Panc1 (cell line): ENCODE data around the gene PDLIM3. TPM values are rescaled to one million over a fixed set of nuclear protein-coding genes. Genes with fewer than 3 reads are reported as not detected.

Experiments used
- ATAC-seq: fragments of 200-7000 bp; cut with Tn5 transposase; 2 replicates; pipeline ENCODE4 v1.9.1; 2020; ENCODE audit warnings: mild to moderate bottlenecking, moderate library complexity
- BruUV-seq: library from RNA; stranded (reverse); fragments of 400-500 nt; replicated peaks from 2 replicates; lab custom pipeline; 2021; lab: Mats Ljungman, UMichigan
- CTCF ChIA-PET: fragments of 300-600 bp; sonication (Branson Sonifier 250); formaldehyde crosslinking; loops from one replicate; lab custom pipeline; 2022; ENCODE audit warnings: antibody characterized with exemption; lab: Charles Lee
- POLR2A ChIA-PET: fragments of 300-600 bp; sonication (Branson Sonifier 250); formaldehyde crosslinking; loops from one replicate; lab custom pipeline; 2022; ENCODE audit warnings: antibody characterized with exemption; lab: Charles Lee
- DNase-seq: peaks from one replicate; pipeline ENCODE4 v3.0.0-alpha.2; 2010; ENCODE audit warnings: low read depth, low spot score
- H3K27ac ChIP-seq: 2 replicates; pipeline ENCODE4 v1.5.1; 2011; ENCODE audit warnings: mild to moderate bottlenecking, low read length, inconsistent platforms
- H3K27me3 ChIP-seq: fragments of 200-500 bp; sonication (Bioruptor generic); 2 replicates; pipeline ENCODE4 v1.6.0; 2014; ENCODE audit warnings: low read length, inconsistent platforms; ENCODE audit not compliant: control insufficient read depth, insufficient read depth
- H3K36me3 ChIP-seq: fragments of 200-500 bp; sonication (Bioruptor generic); 2 replicates; pipeline ENCODE4 v1.5.1; 2014; ENCODE audit warnings: inconsistent platforms, mild to moderate bottlenecking, low read length, moderate library complexity; ENCODE audit not compliant: control insufficient read depth, insufficient read depth
- H3K4me1 ChIP-seq: 2 replicates; pipeline ENCODE4 v1.5.1; 2011; ENCODE audit warnings: inconsistent platforms, mild to moderate bottlenecking, low read length, moderate library complexity; ENCODE audit not compliant: control insufficient read depth, insufficient read depth
- H3K4me3 ChIP-seq, 2 experiments: 2 replicates each; pipeline ENCODE4 v1.5.1; 2011 to 2012; ENCODE audit warnings: low read depth in 2 of 2, low read length in 2 of 2, mild to moderate bottlenecking in 2 of 2, inconsistent platforms in 1 of 2, moderate library complexity in 1 of 2
- H3K9me3 ChIP-seq: fragments of 200-500 bp; sonication (Bioruptor generic); 2 replicates; pipeline ENCODE4 v1.5.1; 2014; ENCODE audit warnings: low read depth, mild to moderate bottlenecking, inconsistent platforms, low read length, moderate library complexity; ENCODE audit not compliant: control insufficient read depth, insufficient read depth
- CTCF ChIP-seq: fragments of 450-650 bp; IDR thresholded peaks from 2 replicates; pipeline ENCODE4 v1.5.1; 2017; ENCODE audit warnings: mild to moderate bottlenecking
- POLR2AphosphoS5 ChIP-seq: IDR thresholded peaks from 2 replicates; pipeline ENCODE4 v1.6.1; 2012; ENCODE audit warnings: mild to moderate bottlenecking, low read depth, low read length, moderate library complexity
- REST ChIP-seq, 2 experiments: IDR thresholded peaks; 2 replicates each; pipeline ENCODE4 v1.6.1; 2011 to 2012; ENCODE audit warnings: low read depth in 2 of 2, control low read depth in 1 of 2, low read length in 1 of 2, mild to moderate bottlenecking in 1 of 2, moderate library complexity in 1 of 2; ENCODE audit not compliant: insufficient read depth in 1 of 2
- SIN3A ChIP-seq: IDR thresholded peaks from 2 replicates; pipeline ENCODE4 v1.6.1; 2012; ENCODE audit warnings: low read depth, mild to moderate bottlenecking, low read length, moderate library complexity, borderline replicate concordance; ENCODE audit not compliant: insufficient read depth
- TCF7L2 ChIP-seq: IDR thresholded peaks from 2 replicates; pipeline ENCODE4 v1.6.1; 2011; ENCODE audit warnings: mild to moderate bottlenecking, low read depth, low read length, inconsistent platforms
- in situ Hi-C: cut with HindIII; loops from 2 replicates; pipeline ENCODE4 v1.10.0; 2016; ENCODE audit warnings: low sequenced_read_pairs, low pct_unique_long_range_greater_than_20kb
- intact Hi-C: fragments of 100-400 bp; cut with micrococcal nuclease; formaldehyde crosslinking; loops from one replicate; pipeline ENCODE4 v1.10.0; 2022; ENCODE audit not compliant: unreplicated experiment
- total RNA-seq: library from RNA; stranded (reverse); gene quantifications from one replicate; pipeline ENCODE4 v1.2.1, GENCODE V29; 2021; ENCODE audit not compliant: unreplicated experiment

The PDLIM3 gene
- total RNA-seq, 1 experiment from 2014 or later = 0.10 TPM

- no TSS peak for BruUV-seq
- H3K4me3 ChIP-seq = no peak overlapping the region
- no peaks in the 10 kb centered on the region for H3K4me1 ChIP-seq
- POLR2A ChIA-PET = no interaction called here
- H3K36me3 ChIP-seq = no peaks in the 10 kb centered on the region; the same call in 1 of the 2 replicates
- H3K27ac ChIP-seq = no peak overlapping the region
- ATAC-seq (no peak), DNase-seq (no peak)
- in situ Hi-C loops = no loop called here
- H3K27me3 ChIP-seq = peaks cover 3% of the 10 kb centered on the region; the same call in 1 of the 2 replicates
- TF ChIP-seq SIN3A (no peak), CTCF (no peak), REST (IDR thresholded peaks at IDR 0.05; ENCODE audit: insufficient read depth in 1 of 2, low read depth in 2 of 2, low read length in 1 of 2) (no peak), POLR2AphosphoS5 (no peak), TCF7L2 (no peak)
- intact Hi-C loops = loop anchor here (5.0 kb wide), 1 partner anchor 124 kb away; no protein-coding TSS in a partner anchor
- CTCF ChIA-PET = no interaction called here
- H3K9me3 ChIP-seq = no peaks in the 10 kb centered on the region
Observed at GRCh38 chr4:185473247-185473646, 62.1 kb downstream of the PDLIM3 start.

GRCh38 chr4:185472103-185472542 lies 63.2 kb downstream of the PDLIM3 start:
- ATAC-seq = no peak
- ChIA-PET CTCF (no interaction called here), POLR2A (interaction anchor here (0.6 kb wide), 1 partner anchor 1335 kb away, joined by 9 read pairs; no protein-coding TSS in a partner anchor)
- Histone ChIP-seq H3K27ac (no peak overlapping the region), H3K4me1 (no peaks in the 10 kb centered on the region), H3K9me3 (no peaks in the 10 kb centered on the region), H3K4me3 (peak overlapping the region; percentile 56 to 61), H3K27me3 (peaks cover 3% of the 10 kb centered on the region), H3K36me3 (no peaks in the 10 kb centered on the region; the same call in 1 of the 2 replicates)
- intact Hi-C loops = loop anchor here (5.0 kb wide), 1 partner anchor 125 kb away; no protein-coding TSS in a partner anchor
- no peak for TF ChIP-seq POLR2AphosphoS5
- TF ChIP-seq REST (IDR thresholded peaks at IDR 0.05; ENCODE audit: insufficient read depth in 1 of 2, low read depth in 2 of 2, low read length in 1 of 2) = no peak
- no peak for TF ChIP-seq TCF7L2
- no peak for TF ChIP-seq CTCF
- TF ChIP-seq SIN3A = no peak
- BruUV-seq = no TSS peak
- in situ Hi-C loops = no loop called here
- DNase-seq = no peak
